ENCODE data around the gene NEK5. TPM values are rescaled to one million over a fixed set of nuclear protein-coding genes. Genes with fewer than 3 reads are reported as not detected.
A peak's percentile ranks its signal among the peaks of the same experiment; 100 is the strongest.

NEK5 gene
- total and polyA plus RNA-seq, 8 donors = 0.05 to 4.0 (median 0.52) TPM; not detected in 4

DNA sequence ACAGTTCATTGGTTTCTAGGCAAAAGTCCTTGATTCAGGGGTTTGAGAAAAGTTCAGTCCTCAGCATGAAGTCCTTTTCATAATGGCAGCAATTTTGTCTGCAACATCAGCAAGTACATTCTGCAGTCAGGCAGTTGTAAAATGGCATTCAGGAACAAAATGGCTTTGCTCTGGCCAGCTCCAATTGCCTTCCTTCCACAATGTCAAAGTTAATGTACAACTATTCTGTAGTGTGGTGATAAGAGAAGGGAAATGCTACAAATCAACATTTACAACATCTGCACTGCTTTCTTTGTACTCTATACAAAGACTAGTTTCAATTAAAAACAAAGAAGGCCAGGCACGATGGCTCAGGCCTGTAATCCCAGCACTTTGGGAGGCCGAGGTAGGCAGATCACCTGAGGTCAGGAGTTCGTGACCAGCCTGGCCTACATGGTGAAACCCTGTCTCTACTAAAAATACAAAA, 32.3 kb upstream of the NEK5 start:
- TF ChIP-seq POLR2AphosphoS5 (IDR thresholded peaks at IDR 0.05) (no peak), EP300 (IDR thresholded peaks at IDR 0.05) (no peak), POLR2A (IDR thresholded peaks at IDR 0.05) (no peak), CTCF (IDR thresholded peaks at IDR 0.05) (no peak)
- peaks cover 0 to 9% (median 5%) of the 10 kb centered on the region in 4 donors for H3K36me3 ChIP-seq
- no peak overlapping the region for H3K27ac ChIP-seq
- no peaks in the 10 kb centered on the region for H3K9me3 ChIP-seq
- no peak overlapping the region for H3K4me3 ChIP-seq
- H3K27me3 ChIP-seq = no peaks in the 10 kb centered on the region
- WGBS, 5 donors = 53 to 66% (median 58%) methylated on average over 3 of the region's 3 CpGs
- intact Hi-C loops (cut with DNase I; ENCODE audit: low total_unique reads) = no loop called here
- DNase-seq = peak in 1 of 2 donors; percentile 54
- H3K4me1 ChIP-seq = peaks cover 13 to 58% (median 38%) of the 10 kb centered on the region in 4 donors

DNA sequence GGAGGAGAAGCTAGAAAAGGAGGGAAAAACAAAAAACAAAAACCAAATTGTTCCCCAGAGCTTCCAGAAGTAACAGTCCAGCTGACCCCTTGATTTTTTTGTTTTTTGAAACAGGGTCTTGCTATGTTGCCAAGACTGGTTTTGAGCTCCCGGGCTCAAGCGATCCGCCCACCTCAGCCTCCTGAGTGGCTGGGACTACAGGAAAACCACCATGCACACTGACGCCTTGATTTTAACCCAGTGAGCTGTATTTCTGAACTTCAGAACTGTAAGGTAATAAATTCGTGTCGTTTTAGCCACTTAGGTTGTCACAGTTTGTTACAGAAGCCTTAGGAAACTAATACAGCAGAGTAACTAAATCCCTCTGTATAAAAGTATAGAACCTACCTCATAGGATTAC, 31.6 kb upstream of the NEK5 start:
- 71 to 89% (median 83%) methylated on average over 6 of the region's 6 CpGs for WGBS, 5 donors
- DNase-seq = no peak
- TF ChIP-seq EP300 (IDR thresholded peaks at IDR 0.05) (no peak), POLR2AphosphoS5 (IDR thresholded peaks at IDR 0.05) (no peak), POLR2A (IDR thresholded peaks at IDR 0.05) (no peak), CTCF (IDR thresholded peaks at IDR 0.05) (no peak)
- Histone ChIP-seq H3K9me3 (no peaks in the 10 kb centered on the region), H3K4me3 (no peak overlapping the region), H3K4me1 (peaks cover 13 to 60% (median 38%) of the 10 kb centered on the region in 4 donors), H3K36me3 (peaks cover 0 to 5% (median 0%) of the 10 kb centered on the region in 4 donors), H3K27me3 (no peaks in the 10 kb centered on the region), H3K27ac (no peak overlapping the region)
- intact Hi-C loops (cut with DNase I; ENCODE audit: low total_unique reads) = no loop called here

GRCh38 chr13:52160053-52160452, 31.2 kb upstream of the NEK5 start:
- intact Hi-C loops (cut with DNase I; ENCODE audit: low total_unique reads) = no loop called here
- peak overlapping the region in 2 of 5 donors; percentile 85 to 90 for H3K27ac ChIP-seq
- no peak for TF ChIP-seq POLR2AphosphoS5 (IDR thresholded peaks at IDR 0.05)
- no peak for TF ChIP-seq CTCF (IDR thresholded peaks at IDR 0.05)
- no peak for TF ChIP-seq EP300 (IDR thresholded peaks at IDR 0.05)
- no peak for TF ChIP-seq POLR2A (IDR thresholded peaks at IDR 0.05)
- no peak for DNase-seq
- peak overlapping the region in 3 of 4 donors; percentile 74 to 97 (median 82) for H3K4me3 ChIP-seq
- no peaks in the 10 kb centered on the region for H3K9me3 ChIP-seq
- peaks cover 13 to 60% (median 38%) of the 10 kb centered on the region in 4 donors for H3K4me1 ChIP-seq
- H3K36me3 ChIP-seq = peaks cover 0 to 4% (median under 1%) of the 10 kb centered on the region in 4 donors
- 82 to 99% (median 96%) methylated on average over 6 of the region's 6 CpGs for WGBS, 5 donors
- no peaks in the 10 kb centered on the region for H3K27me3 ChIP-seq

DNA sequence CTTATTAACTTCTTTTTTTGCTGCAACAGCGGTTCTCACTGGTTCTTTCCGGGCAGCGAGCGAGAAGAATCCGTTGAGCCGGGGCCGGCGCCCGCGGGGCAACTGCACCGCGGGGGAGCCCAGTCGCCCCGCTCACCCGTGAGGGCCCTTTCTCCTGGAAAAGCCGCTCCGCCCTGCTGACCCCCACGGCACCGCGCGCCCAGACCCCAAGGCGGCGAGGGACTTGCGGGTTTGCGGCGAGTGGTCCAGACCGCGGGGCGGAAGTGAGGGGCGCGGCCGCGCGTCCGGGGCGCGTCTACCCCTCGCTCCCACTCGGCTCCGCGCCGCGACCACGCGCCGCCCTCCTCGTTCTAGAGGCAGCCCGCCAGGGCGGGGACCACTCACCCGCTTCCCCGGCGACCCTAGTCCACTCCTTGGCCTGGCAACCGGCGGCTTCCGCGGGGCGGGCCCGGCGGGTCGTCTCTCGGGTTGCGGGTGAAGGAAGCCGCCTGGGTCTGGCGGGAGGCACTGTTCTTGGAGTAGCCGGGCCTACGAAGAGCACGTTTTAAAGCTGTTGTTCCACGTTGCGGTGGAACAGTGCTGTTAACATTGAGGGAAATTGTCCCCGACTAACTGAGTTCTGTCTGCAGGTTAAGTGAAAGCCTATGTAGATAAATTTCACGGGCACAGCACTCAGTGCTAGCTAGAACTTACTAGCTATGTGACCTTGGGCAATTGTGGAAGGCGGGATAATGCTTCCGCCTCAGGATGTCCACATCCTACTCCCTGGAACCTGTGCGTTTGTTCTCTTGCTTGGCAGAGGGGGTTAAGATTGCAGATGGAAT, 30.5 kb upstream of the NEK5 start, which contains the start of gene NEK3:
Gene NEK3, minus strand, starts transcription at position 439 of the 824 bp plus-strand sequence. CDS start 3,406 bp downstream, outside the sequence.
- 3 to 6% (median 4%) methylated on average over 38 to 74 of the region's 74 CpGs for WGBS, 5 donors
- TF ChIP-seq EP300 (IDR thresholded peaks at IDR 0.05) = no peak
- TF ChIP-seq POLR2AphosphoS5 (IDR thresholded peaks at IDR 0.05) = peak in 1 of 3 donors; percentile 11
- no peak for TF ChIP-seq POLR2A (IDR thresholded peaks at IDR 0.05)
- peaks cover 0 to 5% (median 2%) of the 10 kb centered on the region in 4 donors for H3K36me3 ChIP-seq
- no peaks in the 10 kb centered on the region for H3K27me3 ChIP-seq
- H3K4me3 ChIP-seq = peak within 1 kb of the TSS; percentile 74 to 97 (median 86)
- H3K4me1 ChIP-seq = peaks cover 13 to 60% (median 38%) of the 10 kb centered on the region in 4 donors
- peak; percentile 66 to 92 for DNase-seq
- intact Hi-C loops (cut with DNase I; ENCODE audit: low total_unique reads) = no loop called here
- H3K9me3 ChIP-seq = no peaks in the 10 kb centered on the region
- H3K27ac ChIP-seq = peak within 1 kb of the TSS; percentile 80 to 90 (median 84)

Data from stomach (tissue), 9 donors.